Muscle of leg (tissue), 11 donors: ENCODE measurements around the gene EML2. TPM values are rescaled to one million over a fixed set of nuclear protein-coding genes. Genes with fewer than 3 reads are reported as not detected.
A peak's percentile ranks its signal among the peaks of the same experiment; 100 is the strongest.

Source experiments
- DNase-seq: peaks from one replicate; pipeline ENCODE4 v3.0.0; 2013
- H3K27ac ChIP-seq: one replicate; pipeline ENCODE4 v1.5.1; 2013; ENCODE audit warnings: mild to moderate bottlenecking, low read length, control low read depth
- H3K27me3 ChIP-seq: one replicate; pipeline ENCODE4 v1.6.1; 2013; ENCODE audit warnings: low read length; ENCODE audit not compliant: control insufficient read depth, insufficient read depth
- H3K36me3 ChIP-seq: one replicate; pipeline ENCODE4 v1.6.1; 2013; ENCODE audit warnings: low read length; ENCODE audit not compliant: control insufficient read depth, insufficient read depth
- H3K4me1 ChIP-seq: one replicate; pipeline ENCODE4 v1.6.1; 2013; ENCODE audit warnings: low read length; ENCODE audit not compliant: control insufficient read depth, insufficient read depth
- H3K4me3 ChIP-seq: one replicate; pipeline ENCODE4 v1.5.1; 2013; ENCODE audit warnings: low read length, control low read depth
- H3K9me3 ChIP-seq: replicated peaks from 2 replicates; pipeline ENCODE4 v1.6.1; 2013; ENCODE audit warnings: low read depth, low read length; ENCODE audit not compliant: control insufficient read depth
- WGBS: methylation state at CpG from one replicate; pipeline ENCODE4 v1.1.5; 2013; ENCODE audit warnings: missing lambda C conversion rate; ENCODE audit not compliant: insufficient coverage; 5-methylcytosine and 5-hydroxymethylcytosine counted together
- polyA plus RNA-seq, 8 donors: library from polyadenylated mRNA; unstranded; fragments of 120-200 nt; gene quantifications; one replicate each; pipeline versions ENCODE4 v1.2.1 to v1.2.3, GENCODE V29; 2013; ENCODE audit warnings: inconsistent platforms in 1 of 8, low replicate concordance in 1 of 8; ENCODE audit not compliant: insufficient read length in 8 of 8, insufficient read depth in 1 of 8
- total RNA-seq: library from RNA; stranded (reverse); fragments of 120-200 nt; gene quantifications from one replicate; pipeline ENCODE4 v1.2.4, GENCODE V29; 2013

EML2 gene
- total and polyA plus RNA-seq, 9 donors: 7.9 to 13.2 (median 11.0) TPM

DNA sequence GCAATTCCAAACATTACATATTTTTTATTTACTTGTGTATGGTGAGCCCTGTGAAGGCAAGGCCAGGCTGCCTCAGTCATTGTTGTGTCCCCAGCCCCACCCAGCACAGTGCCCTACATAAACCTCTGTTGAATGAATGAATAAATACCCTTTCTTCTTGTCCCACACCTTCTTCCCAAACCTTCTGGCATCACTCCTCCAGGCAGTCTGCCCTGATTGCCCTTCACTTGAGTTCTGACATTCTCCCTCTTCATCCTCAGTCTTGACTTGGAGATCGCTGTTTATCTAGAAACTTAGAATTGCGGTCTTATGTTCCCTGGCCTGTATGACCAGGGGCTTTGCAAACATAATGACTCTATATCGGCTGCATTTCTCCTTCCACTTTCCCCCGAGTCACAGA, 49.4 kb downstream of the EML2 start:
- no peaks in the 10 kb centered on the region for H3K36me3 ChIP-seq
- H3K27ac ChIP-seq: no peak overlapping the region
- no peaks in the 10 kb centered on the region for H3K9me3 ChIP-seq
- peaks cover 5% of the 10 kb centered on the region for H3K4me1 ChIP-seq
- WGBS: 69% methylated on average over 3 of the region's 4 CpGs
- DNase-seq: no peak
- no peak overlapping the region for H3K4me3 ChIP-seq
- H3K27me3 ChIP-seq: peaks cover 23% of the 10 kb centered on the region

DNA sequence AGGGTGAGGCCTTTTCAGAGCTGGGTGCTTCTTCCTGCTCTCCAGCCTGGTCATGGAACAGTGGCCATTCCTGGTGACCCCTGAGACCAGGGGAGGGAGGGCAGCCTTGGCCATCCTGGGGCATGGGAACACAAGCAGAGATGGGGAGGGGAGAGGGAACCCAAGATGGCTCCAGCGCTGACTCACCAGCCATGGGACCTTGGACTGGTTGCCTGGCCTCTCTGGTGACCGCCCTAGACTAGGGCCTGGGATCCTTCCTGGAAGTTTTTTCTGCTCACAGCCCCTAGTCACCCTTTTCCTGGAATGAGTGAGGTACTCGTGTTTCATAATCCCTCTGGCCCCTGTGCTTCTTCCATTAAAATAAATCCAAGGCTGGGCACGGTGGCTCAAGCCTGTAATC, 51.3 kb downstream of the EML2 start:
- no peak for DNase-seq
- Histone ChIP-seq H3K27ac (no peak overlapping the region), H3K9me3 (no peaks in the 10 kb centered on the region), H3K4me3 (no peak overlapping the region), H3K36me3 (no peaks in the 10 kb centered on the region), H3K27me3 (peaks cover 21% of the 10 kb centered on the region), H3K4me1 (peaks cover 12% of the 10 kb centered on the region)
- no CpG with 5 or more reads among the region's 4 CpGs for WGBS

DNA sequence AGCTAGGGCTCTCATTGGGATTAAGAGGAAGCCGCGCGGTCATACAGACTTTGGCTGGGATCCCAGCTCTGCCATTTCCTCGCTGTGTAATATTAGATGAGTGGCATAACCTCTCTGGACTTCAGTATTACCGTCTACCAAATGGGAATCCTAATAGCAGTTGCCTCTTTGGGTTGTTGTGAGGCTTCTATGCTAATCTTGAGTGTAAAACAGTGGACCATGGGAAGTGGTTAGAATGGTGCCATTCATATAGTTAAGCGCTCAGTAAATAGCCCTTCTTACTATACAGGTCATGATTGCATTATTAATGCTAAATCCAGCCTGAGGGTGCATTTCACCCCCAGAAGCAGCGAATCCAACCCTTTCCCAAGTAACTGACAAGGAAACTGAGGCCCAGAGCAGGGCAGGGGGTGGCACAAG, 54.0 kb downstream of the EML2 start:
- no peak for DNase-seq
- peaks cover 12% of the 10 kb centered on the region for H3K4me1 ChIP-seq
- WGBS: 4% methylated on average over 4 of the region's 7 CpGs

DNA sequence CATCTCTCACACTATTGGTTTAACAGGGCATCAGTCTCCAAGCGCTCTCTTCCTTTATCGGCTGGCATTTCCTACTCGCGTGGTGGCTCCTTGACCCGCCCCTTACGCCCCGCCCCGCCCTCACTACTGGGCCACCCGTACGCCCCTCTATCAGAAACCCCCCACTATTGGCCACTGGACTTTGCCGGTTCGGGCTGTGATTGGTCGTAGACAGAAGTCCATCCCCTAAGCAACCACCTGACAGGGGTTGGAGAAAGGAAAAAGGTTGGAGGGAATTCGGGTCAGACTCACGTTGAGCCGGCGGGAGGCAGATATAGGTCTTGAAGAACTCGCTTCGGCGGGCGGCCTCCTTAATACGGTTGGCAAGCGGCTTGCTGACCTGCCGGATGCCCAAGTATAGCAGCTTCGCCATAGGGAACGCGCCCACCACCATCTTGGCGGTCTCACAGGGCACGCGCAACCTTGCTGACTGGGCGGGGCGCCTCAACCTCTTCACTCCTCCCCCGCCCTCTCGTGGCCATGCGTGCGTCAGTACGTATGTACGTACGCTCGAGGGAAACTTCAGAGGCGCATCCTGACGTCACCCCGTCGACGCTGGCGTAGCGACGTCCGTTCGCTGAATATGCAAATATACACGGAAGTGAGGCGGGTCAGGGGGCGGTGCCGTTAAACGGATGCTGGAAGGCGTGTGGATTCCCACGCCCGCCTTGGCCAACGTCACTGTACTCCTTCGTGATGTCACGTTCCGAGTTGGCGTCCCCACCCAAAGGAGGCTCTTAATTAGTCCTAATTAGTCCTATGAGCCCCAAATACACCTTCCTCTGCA, 54.7 kb downstream of the EML2 start, which contains the start of gene OPA3:
OPA3 (minus strand) TSS at position 471 of the 826 bp plus-strand sequence; CDS start at position 433, 38 bp downstream.
- Histone ChIP-seq H3K9me3 (no peaks in the 10 kb centered on the region), H3K4me1 (peaks cover 12% of the 10 kb centered on the region), H3K27ac (peak within 1 kb of the TSS; percentile 99), H3K4me3 (peak within 1 kb of the TSS; percentile 95), H3K36me3 (no peaks in the 10 kb centered on the region), H3K27me3 (no peaks in the 10 kb centered on the region)
- peak; percentile 100 for DNase-seq
- 0% methylated on average over 50 of the region's 63 CpGs for WGBS

More for the DNA sequence above, 54.0 kb downstream of the EML2 start:
- Histone ChIP-seq H3K4me3 (peak overlapping the region; percentile 83), H3K27me3 (no peaks in the 10 kb centered on the region), H3K9me3 (no peaks in the 10 kb centered on the region), H3K27ac (peak overlapping the region; percentile 98), H3K36me3 (no peaks in the 10 kb centered on the region)

DNA sequence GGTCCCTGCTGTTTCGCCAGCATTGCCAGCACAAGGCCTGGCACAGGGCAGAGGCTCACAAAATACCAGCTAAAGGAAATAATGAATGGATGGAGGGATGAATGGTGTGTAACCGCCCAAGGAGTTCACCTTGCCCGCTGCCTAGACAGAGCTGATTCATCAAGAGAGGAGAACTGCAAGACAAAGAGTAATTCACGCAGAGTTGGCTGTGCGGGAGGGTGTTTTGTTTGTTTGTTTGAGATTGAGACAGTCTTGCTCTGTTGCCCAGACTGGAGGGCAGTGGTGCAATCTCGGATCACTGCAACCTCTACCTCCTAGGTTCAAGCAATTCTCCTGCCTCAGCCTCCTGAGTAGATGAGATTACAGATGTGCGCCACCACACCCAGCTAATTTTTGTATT, 57.6 kb downstream of the EML2 start:
- DNase-seq: no peak
- Histone ChIP-seq H3K27me3 (no peaks in the 10 kb centered on the region), H3K36me3 (no peaks in the 10 kb centered on the region), H3K9me3 (no peaks in the 10 kb centered on the region), H3K4me1 (peaks cover 18% of the 10 kb centered on the region), H3K27ac (no peak overlapping the region), H3K4me3 (no peak overlapping the region)
- 89% methylated on average over 6 of the region's 7 CpGs for WGBS

DNA sequence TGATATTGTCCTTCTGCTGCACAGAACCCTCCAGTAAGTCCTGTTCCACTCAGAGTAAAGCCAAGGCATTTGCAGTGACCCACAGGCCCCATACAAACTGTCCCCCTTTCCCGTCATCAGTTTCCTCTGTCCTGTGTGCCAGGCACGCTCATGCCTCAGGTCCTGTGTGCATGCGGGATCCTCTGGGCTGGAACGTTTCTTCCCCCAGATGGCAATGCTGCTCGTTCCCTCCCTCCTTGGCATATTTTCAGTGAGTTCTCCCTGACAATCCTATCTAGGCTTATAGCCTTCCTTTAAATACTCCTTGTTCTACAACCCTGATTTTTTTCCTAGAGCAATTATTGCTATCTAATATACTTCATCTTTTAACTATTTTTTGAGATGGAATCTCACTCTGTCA, 60.3 kb downstream of the EML2 start:
- WGBS: 63% methylated on average over 5 of the region's 5 CpGs
- H3K4me3 ChIP-seq: no peak overlapping the region
- no peaks in the 10 kb centered on the region for H3K27me3 ChIP-seq
- H3K36me3 ChIP-seq: no peaks in the 10 kb centered on the region
- peaks cover 15% of the 10 kb centered on the region for H3K4me1 ChIP-seq
- no peaks in the 10 kb centered on the region for H3K9me3 ChIP-seq
- no peak for DNase-seq
- no peak overlapping the region for H3K27ac ChIP-seq

DNA sequence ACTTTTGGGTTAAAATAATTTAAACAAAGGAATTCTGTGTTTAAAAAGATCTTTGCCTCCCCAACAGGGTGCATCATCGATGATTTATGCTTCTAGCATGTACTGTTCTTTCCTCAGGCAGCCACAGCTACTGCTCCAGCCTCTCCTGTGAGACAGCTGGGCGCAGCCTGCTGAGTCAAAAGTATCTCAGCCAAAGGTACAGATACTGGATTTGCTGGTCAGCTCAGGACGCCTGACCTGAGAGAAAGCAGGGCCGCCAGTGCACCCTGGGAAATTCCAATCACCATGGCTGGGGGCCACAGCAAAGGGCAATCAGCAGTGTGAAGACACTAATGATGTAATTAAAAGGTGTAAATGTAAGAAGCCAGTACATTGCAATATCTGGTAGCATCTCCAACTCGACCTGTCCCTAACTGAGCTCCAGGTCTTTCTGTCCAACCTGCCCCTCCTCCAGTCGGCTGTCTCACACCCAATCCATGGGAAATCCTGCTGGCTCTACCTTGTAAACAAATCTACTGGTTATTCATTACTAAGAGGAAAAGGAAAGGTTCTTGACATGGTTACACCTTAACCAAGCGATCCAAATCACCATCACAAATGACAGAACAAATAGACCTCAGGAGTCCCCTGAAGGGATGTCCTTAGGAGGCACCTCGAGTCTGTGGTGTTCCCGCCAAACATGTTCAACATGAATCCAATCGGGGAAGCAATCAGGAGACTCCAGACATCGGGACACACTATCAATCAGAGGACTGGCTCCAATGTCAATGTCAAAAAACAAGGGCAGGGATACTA, 61.9 kb downstream of the EML2 start:
- Histone ChIP-seq H3K4me1 (peaks cover 9% of the 10 kb centered on the region), H3K27me3 (no peaks in the 10 kb centered on the region), H3K9me3 (no peaks in the 10 kb centered on the region), H3K27ac (peak overlapping the region; percentile 42), H3K36me3 (no peaks in the 10 kb centered on the region), H3K4me3 (no peak overlapping the region)
- 52% methylated on average over 3 of the region's 11 CpGs for WGBS
- DNase-seq: no peak

DNA sequence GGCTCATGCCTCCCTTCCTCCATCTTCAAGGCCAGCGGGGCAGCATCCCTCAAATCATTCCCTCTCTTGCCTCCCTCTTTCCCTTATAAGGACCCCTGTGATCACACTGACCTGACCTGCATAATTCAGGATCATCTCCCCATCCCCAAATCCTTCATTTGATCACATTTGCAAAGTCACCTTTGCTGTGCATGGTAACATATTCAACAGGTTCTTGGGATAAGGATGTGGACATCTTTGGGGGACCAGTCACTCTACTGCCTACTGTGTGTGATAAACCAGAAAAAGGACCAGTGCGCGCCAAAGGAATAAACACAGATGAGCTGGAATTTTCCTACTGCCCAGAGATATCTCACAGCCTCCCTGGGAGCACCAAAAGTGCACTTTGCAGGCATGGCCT, 62.5 kb downstream of the EML2 start:
- Histone ChIP-seq H3K4me1 (peaks cover 9% of the 10 kb centered on the region), H3K27me3 (no peaks in the 10 kb centered on the region), H3K36me3 (no peaks in the 10 kb centered on the region), H3K27ac (no peak overlapping the region), H3K9me3 (no peaks in the 10 kb centered on the region), H3K4me3 (no peak overlapping the region)
- DNase-seq: no peak
- 52% methylated on average over 2 of the region's 3 CpGs for WGBS

DNA sequence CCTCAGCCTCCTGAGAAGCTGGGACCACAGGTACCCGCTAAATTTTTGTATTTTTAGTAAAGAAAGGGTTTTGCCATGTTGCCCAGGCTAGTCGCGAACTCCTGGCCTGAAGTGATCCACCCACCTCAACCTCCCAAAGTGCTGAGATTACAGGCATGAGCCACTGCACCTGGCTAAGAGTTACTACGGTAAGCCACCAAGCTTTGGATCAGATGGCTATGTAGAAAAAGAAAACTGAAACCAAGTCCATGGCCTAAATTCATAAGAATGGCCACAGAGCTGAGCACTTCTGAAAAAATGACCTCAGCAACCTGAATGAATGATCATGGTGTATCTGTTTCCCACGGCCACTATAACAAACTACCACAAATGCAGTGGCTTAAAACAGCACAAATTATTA, 64.0 kb downstream of the EML2 start:
- Histone ChIP-seq H3K27ac (no peak overlapping the region), H3K36me3 (no peaks in the 10 kb centered on the region), H3K4me1 (peaks cover 11% of the 10 kb centered on the region), H3K27me3 (no peaks in the 10 kb centered on the region), H3K4me3 (no peak overlapping the region), H3K9me3 (peaks cover 2% of the 10 kb centered on the region)
- DNase-seq: no peak
- 80% methylated on average over 1 of the region's 5 CpGs for WGBS

DNA sequence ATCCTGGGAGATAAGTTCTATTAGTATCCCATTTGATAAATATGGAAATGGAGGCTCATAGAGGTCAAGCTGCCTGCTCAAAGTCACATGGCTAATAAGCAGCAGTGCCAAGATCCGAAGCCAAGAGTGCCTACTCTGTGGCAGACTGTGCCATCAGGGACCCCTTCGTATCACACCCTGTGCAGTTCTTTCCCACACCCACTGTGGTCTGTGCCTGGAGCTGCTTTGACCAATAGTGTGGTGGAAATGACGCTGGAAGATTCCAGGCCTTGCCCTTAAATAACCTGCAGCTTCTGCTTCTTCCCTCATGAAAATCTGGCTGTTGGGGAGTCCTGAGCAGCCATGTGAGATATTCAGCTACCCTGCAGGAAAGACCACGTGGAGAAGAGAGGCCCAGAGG, 64.7 kb downstream of the EML2 start:
- Histone ChIP-seq H3K36me3 (no peaks in the 10 kb centered on the region), H3K27me3 (no peaks in the 10 kb centered on the region), H3K9me3 (peaks cover 2% of the 10 kb centered on the region), H3K4me1 (peaks cover 11% of the 10 kb centered on the region), H3K4me3 (no peak overlapping the region), H3K27ac (no peak overlapping the region)
- 67% methylated on average over 2 of the region's 4 CpGs for WGBS
- no peak for DNase-seq
